G401 (cell line): ENCODE data around the gene FBXW8. TPM values are rescaled to one million over a fixed set of nuclear protein-coding genes. Genes with fewer than 3 reads are reported as not detected.
A peak's percentile ranks its signal among the peaks of the same experiment; 100 is the strongest.

Experiments
- DNase-seq: peaks from one replicate; pipeline ENCODE4 v3.0.0-alpha.2; 2015; ENCODE audit warnings: low spot score
- in situ Hi-C: cut with HindIII; loops from 2 replicates; pipeline ENCODE4 v1.10.0; 2016; ENCODE audit warnings: low sequenced_read_pairs, mixed read lengths
- total RNA-seq: library from RNA; depleted of rRNA; stranded (reverse); fragments of >200 nt; shearing (Covaris generic); gene quantifications from 2 replicates; pipeline ENCODE4 v1.2.3, GENCODE V29; 2014

Gene FBXW8
- total RNA-seq, 1 experiment from 2014 or later: 18.4 TPM

- DNase-seq: no peak
- in situ Hi-C loops: no loop called here
Measured at GRCh38 chr12:117027251-117028086, 116.7 kb downstream of the FBXW8 start.

- in situ Hi-C loops: no loop called here
- DNase-seq: no peak
Measured at GRCh38 chr12:117028254-117028653, 117.5 kb downstream of the FBXW8 start.

GRCh38 chr12:117030187-117030900 lies 119.6 kb downstream of the FBXW8 start:
- DNase-seq: no peak
- in situ Hi-C loops: no loop called here

- no peak for DNase-seq
- in situ Hi-C loops: no loop called here
Measured at GRCh38 chr12:117031843-117032592, 121.3 kb downstream of the FBXW8 start.

GRCh38 chr12:117032593-117033381 lies 122.0 kb downstream of the FBXW8 start:
- in situ Hi-C loops: no loop called here

GRCh38 chr12:117033382-117034221 lies 122.9 kb downstream of the FBXW8 start:
- in situ Hi-C loops: no loop called here
- DNase-seq: peak; percentile 29

More at GRCh38 chr12:117032593-117033381, 122.0 kb downstream of the FBXW8 start:
- DNase-seq: peak; percentile 55

GRCh38 chr12:117034249-117034648 lies 123.5 kb downstream of the FBXW8 start:
- DNase-seq: no peak
- in situ Hi-C loops: no loop called here

- peak; percentile 78 for DNase-seq
- in situ Hi-C loops: no loop called here
Measured at GRCh38 chr12:117034701-117035151, 124.0 kb downstream of the FBXW8 start.

- no peak for DNase-seq
- in situ Hi-C loops: no loop called here
Measured at GRCh38 chr12:117035287-117035686, 124.5 kb downstream of the FBXW8 start.

- in situ Hi-C loops: no loop called here
- no peak for DNase-seq
Measured at GRCh38 chr12:117036046-117036445, 125.3 kb downstream of the FBXW8 start.

GRCh38 chr12:117036547-117036946 lies 125.8 kb downstream of the FBXW8 start:
- in situ Hi-C loops: no loop called here
- no peak for DNase-seq

- DNase-seq: no peak
Measured at GRCh38 chr12:117037289-117038022, 126.7 kb downstream of the FBXW8 start.

GRCh38 chr12:117038023-117038680 lies 127.4 kb downstream of the FBXW8 start:
- in situ Hi-C loops: no loop called here
- no peak for DNase-seq

More at GRCh38 chr12:117037289-117038022, 126.7 kb downstream of the FBXW8 start:
- in situ Hi-C loops: no loop called here

- no peak for DNase-seq
- in situ Hi-C loops: no loop called here
Measured at GRCh38 chr12:117038919-117039318, 128.2 kb downstream of the FBXW8 start.

GRCh38 chr12:117039891-117040309 lies 129.2 kb downstream of the FBXW8 start:
- in situ Hi-C loops: no loop called here
- DNase-seq: no peak

- in situ Hi-C loops: no loop called here
- DNase-seq: no peak
Measured at GRCh38 chr12:117040496-117040895, 129.7 kb downstream of the FBXW8 start.

- in situ Hi-C loops: no loop called here
- no peak for DNase-seq
Measured at GRCh38 chr12:117041798-117042170, 131.0 kb downstream of the FBXW8 start.
